GM23338 (cell line): ENCODE measurements around the gene CCN5. TPM values are rescaled to one million over a fixed set of nuclear protein-coding genes. Genes with fewer than 3 reads are reported as not detected.

Source experiments
- ATAC-seq: fragments of 200-7000 bp; cut with Tn5 transposase; 3 replicates; pipeline ENCODE4 v1.9.1; 2020
- DNase-seq: peaks from one replicate; pipeline ENCODE4 v3.0.0-alpha.2; 2015; ENCODE audit warnings: low spot score
- H2AFZ ChIP-seq: fragments of 200-600 bp; sonication (generic); 2 replicates; pipeline ENCODE4 v1.8.0; 2016; ENCODE audit warnings: antibody characterized with exemption, mild to moderate bottlenecking, moderate library complexity
- H3F3A ChIP-seq: fragments of 200-600 bp; sonication (generic); replicated peaks from 2 replicates; pipeline ENCODE4 v1.8.0; 2017; ENCODE audit warnings: antibody characterized with exemption, mixed run types, low read depth
- H3K27ac ChIP-seq: fragments of 200-600 bp; sonication (generic); 2 replicates; pipeline ENCODE4 v1.6.1; 2016; ENCODE audit warnings: low read depth
- H3K27me3 ChIP-seq: fragments of 200-600 bp; sonication (generic); 2 replicates; pipeline ENCODE4 v1.8.0; 2016; ENCODE audit warnings: mild to moderate bottlenecking, mixed run types, moderate library complexity; ENCODE audit not compliant: insufficient read depth
- H3K36me3 ChIP-seq: fragments of 200-600 bp; sonication (generic); 2 replicates; pipeline ENCODE4 v1.8.0; 2016; ENCODE audit warnings: mild to moderate bottlenecking; ENCODE audit not compliant: insufficient read depth
- H3K4me1 ChIP-seq: fragments of 200-600 bp; sonication (generic); 2 replicates; pipeline ENCODE4 v1.8.0; 2016; ENCODE audit warnings: mild to moderate bottlenecking, moderate library complexity; ENCODE audit not compliant: insufficient read depth
- H3K4me2 ChIP-seq: fragments of 200-600 bp; sonication (generic); 2 replicates; pipeline ENCODE4 v1.7.1; 2017; ENCODE audit warnings: mixed run types
- H3K4me3 ChIP-seq: fragments of 200-600 bp; sonication (generic); 2 replicates; pipeline ENCODE4 v1.6.1; 2016; ENCODE audit warnings: mixed run types
- H3K79me2 ChIP-seq: fragments of 200-600 bp; sonication (generic); replicated peaks from 2 replicates; pipeline ENCODE4 v1.8.0; 2017; ENCODE audit warnings: mild to moderate bottlenecking; ENCODE audit not compliant: insufficient read depth
- H3K9me2 ChIP-seq: fragments of 200-600 bp; sonication (generic); 2 replicates; pipeline ENCODE4 v1.8.0; 2017; ENCODE audit not compliant: insufficient read depth
- H4K20me1 ChIP-seq: fragments of 200-600 bp; sonication (generic); replicated peaks from 2 replicates; pipeline ENCODE4 v1.8.0; 2017; ENCODE audit warnings: mild to moderate bottlenecking; ENCODE audit not compliant: insufficient read depth
- H3K27ac Mint-ChIP-seq: 2 replicates; pipeline ENCODE4 v1.8.0; 2020; ENCODE audit warnings: inconsistent platforms, mild to moderate bottlenecking, moderate library complexity, mixed read lengths
- H3K27me3 Mint-ChIP-seq: 3 replicates; pipeline ENCODE4 v1.8.0; 2022; ENCODE audit warnings: low read depth, mild to moderate bottlenecking, moderate library complexity, mixed read lengths, inconsistent platforms; ENCODE audit not compliant: insufficient read depth, poor library complexity
- H3K36me3 Mint-ChIP-seq: 3 replicates; pipeline ENCODE4 v1.8.0; 2021; ENCODE audit warnings: low read depth, mild to moderate bottlenecking, inconsistent platforms, moderate library complexity, mixed read lengths
- H3K4me1 Mint-ChIP-seq: 3 replicates; pipeline ENCODE4 v1.8.0; 2020; ENCODE audit warnings: mild to moderate bottlenecking, inconsistent platforms, mixed read lengths
- H3K4me3 Mint-ChIP-seq: 3 replicates; pipeline ENCODE4 v1.8.0; 2021; ENCODE audit warnings: moderate library complexity, mild to moderate bottlenecking, inconsistent platforms, mixed read lengths
- H3K9me3 Mint-ChIP-seq: 3 replicates; pipeline ENCODE4 v1.8.0; 2020; ENCODE audit warnings: moderate library complexity, mild to moderate bottlenecking, inconsistent platforms, mixed read lengths
- EZH2 ChIP-seq: fragments of 200-600 bp; sonication (generic); IDR thresholded peaks from one replicate; pipeline ENCODE4 v1.8.0; 2017; ENCODE audit warnings: antibody characterized with exemption, mild to moderate bottlenecking, low read depth; ENCODE audit not compliant: unreplicated experiment
- polyA plus RNA-seq: library from polyadenylated mRNA; unstranded; fragments of >200 nt; fragmentation: Nextera tagmentation; extraction: Ambion mirVana; gene quantifications from 2 replicates; pipeline ENCODE4 v1.2.1, GENCODE V29; 2016
- total RNA-seq: library from RNA; depleted of rRNA; stranded (reverse); fragments of >200 nt; shearing (Covaris generic); gene quantifications from 2 replicates; pipeline ENCODE4 v1.2.3, GENCODE V29; 2014; rRNA removed
- TF ChIP-seq, protein P1 (sequence below): IDR thresholded peaks from one replicate; pipeline ENCODE4 v1.6.1; 2018; ENCODE audit warnings: antibody characterized with exemption; ENCODE audit not compliant: unreplicated experiment

CCN5 gene
- total and polyA plus RNA-seq, 2 experiments from 2014 or later: not detected

DNA sequence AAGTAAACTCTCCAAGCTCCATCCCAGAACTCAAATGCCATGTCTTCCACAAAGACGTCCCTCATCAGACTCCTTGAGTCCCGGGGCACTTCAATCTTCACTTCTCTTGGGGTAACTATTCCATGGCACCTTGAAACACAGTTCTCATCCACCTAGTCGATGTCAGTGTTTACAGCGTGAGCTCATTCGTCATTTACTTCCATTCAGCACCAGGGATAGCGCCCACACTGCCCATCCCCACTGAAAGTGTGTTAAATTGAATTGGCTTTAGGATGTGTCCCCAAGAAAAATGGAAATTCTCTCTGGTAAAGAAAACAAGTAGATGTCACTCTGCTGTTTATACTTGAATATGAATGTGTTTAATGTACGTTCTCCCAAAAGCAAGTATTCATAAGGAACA lies 61.8 kb downstream of the CCN5 start:
- Mint-ChIP-seq H3K27me3 (no peaks in the 10 kb centered on the region), H3K4me1 (no peaks in the 10 kb centered on the region; the same call in 2 of the 3 replicates), H3K36me3 (no peaks in the 10 kb centered on the region), H3K27ac (no peak overlapping the region), H3K9me3 (no peaks in the 10 kb centered on the region), H3K4me3 (no peak overlapping the region)
- Histone ChIP-seq H3K79me2 (peaks cover 8% of the 10 kb centered on the region; the same call in 1 of the 2 replicates), H3F3A (no peaks in the 10 kb centered on the region), H3K27ac (no peak overlapping the region), H3K27me3 (no peaks in the 10 kb centered on the region), H4K20me1 (peaks cover 42% of the 10 kb centered on the region), H3K4me1 (no peaks in the 10 kb centered on the region), H3K4me3 (no peak overlapping the region), H2AFZ (no peak overlapping the region), H3K4me2 (no peak overlapping the region), H3K36me3 (no peaks in the 10 kb centered on the region), H3K9me2 (no peaks in the 10 kb centered on the region)
- TF ChIP-seq, protein P1, sequence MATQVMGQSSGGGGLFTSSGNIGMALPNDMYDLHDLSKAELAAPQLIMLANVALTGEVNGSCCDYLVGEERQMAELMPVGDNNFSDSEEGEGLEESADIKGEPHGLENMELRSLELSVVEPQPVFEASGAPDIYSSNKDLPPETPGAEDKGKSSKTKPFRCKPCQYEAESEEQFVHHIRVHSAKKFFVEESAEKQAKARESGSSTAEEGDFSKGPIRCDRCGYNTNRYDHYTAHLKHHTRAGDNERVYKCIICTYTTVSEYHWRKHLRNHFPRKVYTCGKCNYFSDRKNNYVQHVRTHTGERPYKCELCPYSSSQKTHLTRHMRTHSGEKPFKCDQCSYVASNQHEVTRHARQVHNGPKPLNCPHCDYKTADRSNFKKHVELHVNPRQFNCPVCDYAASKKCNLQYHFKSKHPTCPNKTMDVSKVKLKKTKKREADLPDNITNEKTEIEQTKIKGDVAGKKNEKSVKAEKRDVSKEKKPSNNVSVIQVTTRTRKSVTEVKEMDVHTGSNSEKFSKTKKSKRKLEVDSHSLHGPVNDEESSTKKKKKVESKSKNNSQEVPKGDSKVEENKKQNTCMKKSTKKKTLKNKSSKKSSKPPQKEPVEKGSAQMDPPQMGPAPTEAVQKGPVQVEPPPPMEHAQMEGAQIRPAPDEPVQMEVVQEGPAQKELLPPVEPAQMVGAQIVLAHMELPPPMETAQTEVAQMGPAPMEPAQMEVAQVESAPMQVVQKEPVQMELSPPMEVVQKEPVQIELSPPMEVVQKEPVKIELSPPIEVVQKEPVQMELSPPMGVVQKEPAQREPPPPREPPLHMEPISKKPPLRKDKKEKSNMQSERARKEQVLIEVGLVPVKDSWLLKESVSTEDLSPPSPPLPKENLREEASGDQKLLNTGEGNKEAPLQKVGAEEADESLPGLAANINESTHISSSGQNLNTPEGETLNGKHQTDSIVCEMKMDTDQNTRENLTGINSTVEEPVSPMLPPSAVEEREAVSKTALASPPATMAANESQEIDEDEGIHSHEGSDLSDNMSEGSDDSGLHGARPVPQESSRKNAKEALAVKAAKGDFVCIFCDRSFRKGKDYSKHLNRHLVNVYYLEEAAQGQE: peak; percentile 88
- TF ChIP-seq EZH2: no peak
- ATAC-seq (peak; percentile 69), DNase-seq (peak; percentile 78)

Other genes with a start within 250 kb of the CCN5 start
- gene TTPAL, start 239.5 kb upstream of the CCN5 start, total RNA-seq: 10.2 TPM in 2 replicates
- gene TTPAL, start 239.5 kb upstream of the CCN5 start, polyA plus RNA-seq: 3.5 and 3.7 TPM in 2 replicates
- 25.4 and 33.0 TPM in 2 replicates for gene SERINC3, start 193.3 kb upstream of the CCN5 start, total RNA-seq
- 18.1 and 18.6 TPM in 2 replicates for gene SERINC3, start 193.3 kb upstream of the CCN5 start, polyA plus RNA-seq
- gene PKIG, start 132.8 kb upstream of the CCN5 start, total RNA-seq: 23.9 and 33.2 TPM in 2 replicates
- gene PKIG, start 132.8 kb upstream of the CCN5 start, polyA plus RNA-seq: 29.7 and 34.9 TPM in 2 replicates
- gene ADA, start 63.7 kb upstream of the CCN5 start, total RNA-seq: 12.7 and 16.2 TPM in 2 replicates
- 14.6 and 15.8 TPM in 2 replicates for gene ADA, start 63.7 kb upstream of the CCN5 start, polyA plus RNA-seq
- 0.19 and 0.63 TPM in 2 replicates for gene KCNK15, start 30.5 kb downstream of the CCN5 start, total RNA-seq
- gene KCNK15, start 30.5 kb downstream of the CCN5 start, polyA plus RNA-seq: 3.3 and 4.3 TPM in 2 replicates
- gene RIMS4, start 95.2 kb downstream of the CCN5 start, total RNA-seq: 34.5 and 39.7 TPM in 2 replicates
- gene RIMS4, start 95.2 kb downstream of the CCN5 start, polyA plus RNA-seq: 2.9 and 3.5 TPM in 2 replicates
- 120 and 121 TPM in 2 replicates for gene YWHAB, start 170.3 kb downstream of the CCN5 start, total RNA-seq
- 454 and 519 TPM in 2 replicates for gene YWHAB, start 170.3 kb downstream of the CCN5 start, polyA plus RNA-seq
- 44.8 and 49.1 TPM in 2 replicates for gene PABPC1L, start 194.7 kb downstream of the CCN5 start, total RNA-seq
- gene PABPC1L, start 194.7 kb downstream of the CCN5 start, polyA plus RNA-seq: 36.0 and 44.4 TPM in 2 replicates
- 36.5 and 38.7 TPM in 2 replicates for gene TOMM34, start 245.0 kb downstream of the CCN5 start, total RNA-seq
- 27.1 and 27.4 TPM in 2 replicates for gene TOMM34, start 245.0 kb downstream of the CCN5 start, polyA plus RNA-seq